K562 (cell line): ENCODE data around the gene PCMTD2. TPM values are rescaled to one million over a fixed set of nuclear protein-coding genes. Genes with fewer than 3 reads are reported as not detected.

ENCODE experiments used
- KLF13 ChIP-seq: fragments of 450-650 bp; IDR thresholded peaks from 2 replicates; pipeline ENCODE4 v1.6.1; 2016; ENCODE audit warnings: missing genetic modification characterization, low read depth, mild to moderate bottlenecking, missing compliant biosample characterization, moderate library complexity, borderline replicate concordance
- NFATC3 ChIP-seq: fragments of 450-650 bp; IDR thresholded peaks from 2 replicates; pipeline ENCODE4 v1.6.1; 2017; ENCODE audit warnings: mild to moderate bottlenecking
- ZNF121 ChIP-seq: sonication (generic); formaldehyde crosslinking; conservative IDR thresholded peaks from 2 replicates; pipeline ENCODE4 v1.8.0; 2022; ENCODE audit warnings: missing genetic modification reagents
- polyA plus RNA-seq, 8 experiments: library from polyadenylated mRNA; depleted of rRNA in 4 of 8; stranded (reverse) in 5 of 8; unstranded in 3 of 8; fragments of >200 nt; fragmentation: Nextera tagmentation in 2 of 8; fragmentation: Illumina TruSeq in 1 of 8; extraction: Ambion mirVana in 2 of 8; extraction: Trizol in 1 of 8; gene quantifications; 2 replicates each; pipeline versions ENCODE4 v1.2.1 to v1.2.3, GENCODE V29; 2011 to 2014; ENCODE audit warnings: inconsistent platforms in 1 of 8, missing spikeins in 1 of 8
- total RNA-seq, 7 experiments: library from RNA; depleted of rRNA in 6 of 7; stranded (reverse); fragments of >200 nt in 6 of 7; fragmentation: Illumina TruSeq in 2 of 7; extraction: Trizol in 2 of 7; gene quantifications; 2 replicates each; pipeline versions ENCODE4 v1.2.1 to v1.2.3, GENCODE V29; 2011 to 2021; ENCODE audit warnings: low replicate concordance in 1 of 7
- TF ChIP-seq, protein P1 (sequence below): fragments of 250-450 bp; sonication (Bioruptor Pico); IDR thresholded peaks from 2 replicates; pipeline ENCODE4 v1.8.0; 2021; ENCODE audit warnings: moderate library complexity, mild to moderate bottlenecking, inconsistent platforms
- TF ChIP-seq, protein P2 (sequence below), 2 experiments: IDR thresholded peaks; 2 replicates each; pipeline ENCODE4 v1.6.1; 2011; ENCODE audit warnings: borderline replicate concordance in 1 of 2, control low read depth in 1 of 2, low read depth in 1 of 2, low read length in 1 of 2, mild to moderate bottlenecking in 1 of 2, mixed read lengths in 1 of 2, moderate library complexity in 1 of 2; ENCODE audit not compliant: insufficient read depth in 1 of 2, insufficient read length in 1 of 2, poor library complexity in 1 of 2, severe bottlenecking in 1 of 2; ENCODE audit errors: extremely low read depth in 1 of 2
- TF ChIP-seq, protein P3 (sequence below): IDR thresholded peaks from 2 replicates; pipeline ENCODE4 v1.6.1; 2012; ENCODE audit warnings: low read depth, low read length, improper control_type of control experiment, borderline replicate concordance
- TF ChIP-seq, protein P4 (sequence below): sonication (generic); formaldehyde crosslinking; IDR thresholded peaks from 2 replicates; pipeline ENCODE4 v1.8.1; 2022; ENCODE audit warnings: missing genetic modification reagents

PCMTD2 gene
- total and polyA plus RNA-seq, 9 of the 15 experiments (the other 6 are each of a cell fraction or from before 2014, with no cell fraction given), result 11.3 to 49.3 (median 28.4) TPM

DNA sequence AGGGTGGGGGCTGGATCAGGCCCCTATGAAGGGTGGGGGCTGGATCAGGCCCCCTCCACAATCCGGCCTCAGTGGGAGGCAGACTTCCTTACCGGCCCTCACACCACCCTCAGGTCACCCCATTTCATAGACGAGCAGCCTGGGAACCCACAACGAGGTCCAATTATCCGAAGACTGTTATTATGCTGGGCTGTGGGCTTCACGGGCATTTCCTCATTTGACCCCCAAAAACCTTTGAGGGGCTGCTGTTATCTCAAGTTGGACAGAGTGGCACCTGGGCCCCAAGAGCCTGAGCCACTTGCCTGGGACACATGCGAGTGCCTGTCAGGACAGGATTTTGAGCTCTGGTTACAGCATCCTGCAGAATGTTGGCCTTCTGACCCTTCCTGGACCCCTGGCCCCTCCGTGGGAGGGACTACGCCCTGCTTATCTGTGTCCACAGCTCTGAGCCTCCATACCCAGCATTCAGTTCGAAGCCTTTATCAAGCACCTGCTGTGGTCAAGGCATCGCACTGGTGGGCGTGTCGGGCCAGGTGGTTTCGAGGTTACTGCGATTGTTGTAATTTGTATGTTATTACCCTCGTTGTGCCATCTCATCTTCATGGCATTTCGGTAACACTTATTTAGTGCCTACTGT, 34.5 kb upstream of the PCMTD2 start (continued):
- no peak for TF ChIP-seq ZNF121 (CRISPR knock-in tag)
- TF ChIP-seq, protein P1, sequence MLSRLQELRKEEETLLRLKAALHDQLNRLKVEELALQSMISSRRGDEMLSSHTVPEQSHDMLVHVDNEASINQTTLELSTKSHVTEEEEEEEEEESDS, result no peak
- TF ChIP-seq NFATC3, result peak; percentile 70; the same call in 1 of the 2 replicates
- peak; percentile 98 for TF ChIP-seq KLF13 (tag)
- TF ChIP-seq, protein P2, sequence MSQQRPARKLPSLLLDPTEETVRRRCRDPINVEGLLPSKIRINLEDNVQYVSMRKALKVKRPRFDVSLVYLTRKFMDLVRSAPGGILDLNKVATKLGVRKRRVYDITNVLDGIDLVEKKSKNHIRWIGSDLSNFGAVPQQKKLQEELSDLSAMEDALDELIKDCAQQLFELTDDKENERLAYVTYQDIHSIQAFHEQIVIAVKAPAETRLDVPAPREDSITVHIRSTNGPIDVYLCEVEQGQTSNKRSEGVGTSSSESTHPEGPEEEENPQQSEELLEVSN (IDR thresholded peaks at IDR 0.05; ENCODE audit: borderline replicate concordance in 1 of 2, extremely low read depth in 1 of 2, insufficient read depth in 1 of 2, insufficient read length in 1 of 2, low read depth in 1 of 2, low read length in 1 of 2, poor library complexity in 1 of 2, severe bottlenecking in 1 of 2), result peak; percentile 17 to 59
- TF ChIP-seq, protein P3, sequence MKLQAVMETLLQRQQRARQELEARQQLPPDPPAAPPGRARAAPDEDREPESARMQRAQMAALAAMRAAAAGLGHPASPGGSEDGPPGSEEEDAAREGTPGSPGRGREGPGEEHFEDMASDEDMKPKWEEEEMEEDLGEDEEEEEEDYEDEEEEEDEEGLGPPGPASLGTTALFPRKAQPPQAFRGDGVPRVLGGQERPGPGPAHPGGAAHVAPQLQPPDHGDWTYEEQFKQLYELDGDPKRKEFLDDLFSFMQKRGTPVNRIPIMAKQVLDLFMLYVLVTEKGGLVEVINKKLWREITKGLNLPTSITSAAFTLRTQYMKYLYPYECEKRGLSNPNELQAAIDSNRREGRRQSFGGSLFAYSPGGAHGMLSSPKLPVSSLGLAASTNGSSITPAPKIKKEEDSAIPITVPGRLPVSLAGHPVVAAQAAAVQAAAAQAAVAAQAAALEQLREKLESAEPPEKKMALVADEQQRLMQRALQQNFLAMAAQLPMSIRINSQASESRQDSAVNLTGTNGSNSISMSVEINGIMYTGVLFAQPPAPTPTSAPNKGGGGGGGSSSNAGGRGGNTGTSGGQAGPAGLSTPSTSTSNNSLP, result no peak
- TF ChIP-seq, protein P4, sequence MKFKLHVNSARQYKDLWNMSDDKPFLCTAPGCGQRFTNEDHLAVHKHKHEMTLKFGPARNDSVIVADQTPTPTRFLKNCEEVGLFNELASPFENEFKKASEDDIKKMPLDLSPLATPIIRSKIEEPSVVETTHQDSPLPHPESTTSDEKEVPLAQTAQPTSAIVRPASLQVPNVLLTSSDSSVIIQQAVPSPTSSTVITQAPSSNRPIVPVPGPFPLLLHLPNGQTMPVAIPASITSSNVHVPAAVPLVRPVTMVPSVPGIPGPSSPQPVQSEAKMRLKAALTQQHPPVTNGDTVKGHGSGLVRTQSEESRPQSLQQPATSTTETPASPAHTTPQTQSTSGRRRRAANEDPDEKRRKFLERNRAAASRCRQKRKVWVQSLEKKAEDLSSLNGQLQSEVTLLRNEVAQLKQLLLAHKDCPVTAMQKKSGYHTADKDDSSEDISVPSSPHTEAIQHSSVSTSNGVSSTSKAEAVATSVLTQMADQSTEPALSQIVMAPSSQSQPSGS (CRISPR knock-in tag), result no peak
